ENCODE measurements around the gene DACT3.

The DACT3 gene

GRCh38 chr19:46678110-46678732 lies 17.2 kb upstream of the DACT3 start:
- H3K27ac ChIP-seq = no peak overlapping the region
- peaks cover 15% of the 10 kb centered on the region for H3K36me3 ChIP-seq
- peak; percentile 51 for DNase-seq
- no peak overlapping the region for H3K4me3 ChIP-seq (ENCODE audit: low read depth, low read length)
- no peak for TF ChIP-seq CTCF (IDR thresholded peaks at IDR 0.05; ENCODE audit: low read depth, low read length)
- H3K27me3 ChIP-seq (ENCODE audit: insufficient read depth, low read depth, severe bottlenecking) = no peaks in the 10 kb centered on the region
- H3K9me3 ChIP-seq (ENCODE audit: severe bottlenecking) = no peaks in the 10 kb centered on the region

GRCh38 chr19:46674416-46675178 lies 13.6 kb upstream of the DACT3 start:
- peaks cover 13% of the 10 kb centered on the region for H3K36me3 ChIP-seq
- no peak for TF ChIP-seq CTCF (IDR thresholded peaks at IDR 0.05; ENCODE audit: low read depth, low read length)
- peak; percentile 69 for DNase-seq
- no peak overlapping the region for H3K4me3 ChIP-seq (ENCODE audit: low read depth, low read length)
- no peak overlapping the region for H3K27ac ChIP-seq
- no peaks in the 10 kb centered on the region for H3K27me3 ChIP-seq (ENCODE audit: insufficient read depth, low read depth, severe bottlenecking)
- H3K9me3 ChIP-seq (ENCODE audit: severe bottlenecking) = no peaks in the 10 kb centered on the region

GRCh38 chr19:46670813-46671212 lies 9.8 kb upstream of the DACT3 start:
- Histone ChIP-seq H3K27ac (no peak overlapping the region), H3K27me3 (ENCODE audit: insufficient read depth, low read depth, severe bottlenecking) (no peaks in the 10 kb centered on the region), H3K9me3 (ENCODE audit: severe bottlenecking) (no peaks in the 10 kb centered on the region), H3K4me3 (ENCODE audit: low read depth, low read length) (no peak overlapping the region), H3K36me3 (peaks cover 7% of the 10 kb centered on the region; the same call in 1 of the 2 replicates)
- no peak for TF ChIP-seq CTCF (IDR thresholded peaks at IDR 0.05; ENCODE audit: low read depth, low read length)
- no peak for DNase-seq

GRCh38 chr19:46668662-46669061 lies 7.7 kb upstream of the DACT3 start:
- Histone ChIP-seq H3K27me3 (ENCODE audit: insufficient read depth, low read depth, severe bottlenecking) (no peaks in the 10 kb centered on the region), H3K9me3 (ENCODE audit: severe bottlenecking) (no peaks in the 10 kb centered on the region), H3K4me3 (ENCODE audit: low read depth, low read length) (no peak overlapping the region), H3K27ac (no peak overlapping the region), H3K36me3 (peaks cover 2% of the 10 kb centered on the region; the same call in 1 of the 2 replicates)
- no peak for TF ChIP-seq CTCF (IDR thresholded peaks at IDR 0.05; ENCODE audit: low read depth, low read length)
- no peak for DNase-seq

- Histone ChIP-seq H3K27ac (no peak overlapping the region), H3K9me3 (ENCODE audit: severe bottlenecking) (no peaks in the 10 kb centered on the region), H3K36me3 (no peaks in the 10 kb centered on the region), H3K4me3 (ENCODE audit: low read depth, low read length) (no peak overlapping the region), H3K27me3 (ENCODE audit: insufficient read depth, low read depth, severe bottlenecking) (no peaks in the 10 kb centered on the region)
- no peak for DNase-seq
- TF ChIP-seq CTCF (IDR thresholded peaks at IDR 0.05; ENCODE audit: low read depth, low read length) = no peak
Observed at GRCh38 chr19:46665072-46665471, 4.1 kb upstream of the DACT3 start.
